Lung microvascular endothelial cell (primary cell): ENCODE data around the gene SPATA25. TPM values are rescaled to one million over a fixed set of nuclear protein-coding genes. Genes with fewer than 3 reads are reported as not detected.

Experiments used
- DNase-seq, 2 donors: peaks; one replicate each; pipeline versions ENCODE4 v3.0.0 to v3.0.0-alpha.2; 2010; ENCODE audit warnings: low read depth in 2 of 2
- total RNA-seq: library from RNA; depleted of rRNA; stranded (reverse); fragments of >200 nt; gene quantifications from 2 replicates; pipeline ENCODE4 v1.2.1, GENCODE V29; 2014

Gene SPATA25
- total RNA-seq, 1 donor from 2014 or later: 0.79 TPM

- DNase-seq: no peak
Measured at GRCh38 chr20:45867136-45867818, 20.1 kb downstream of the SPATA25 start.

DNA sequence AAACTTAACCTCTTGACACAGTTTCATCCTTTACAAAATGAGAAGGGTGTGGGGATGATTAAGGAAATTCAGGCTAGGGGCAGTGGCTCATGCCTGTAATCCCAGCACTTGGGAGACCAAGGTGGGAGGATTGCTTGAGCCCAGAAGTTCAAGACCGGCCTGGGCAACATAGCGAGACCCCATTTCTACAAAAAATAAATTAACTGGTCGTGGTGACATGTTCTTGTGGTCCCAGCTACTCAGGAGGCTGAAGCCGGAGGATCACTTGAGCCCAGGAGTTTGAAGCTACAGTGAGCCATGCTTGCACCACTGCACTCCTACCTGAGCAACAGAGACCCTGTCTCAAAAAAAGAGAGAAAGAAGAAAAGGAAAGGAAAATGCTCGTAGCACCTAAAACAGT, 21.0 kb downstream of the SPATA25 start:
- DNase-seq: no peak

DNA sequence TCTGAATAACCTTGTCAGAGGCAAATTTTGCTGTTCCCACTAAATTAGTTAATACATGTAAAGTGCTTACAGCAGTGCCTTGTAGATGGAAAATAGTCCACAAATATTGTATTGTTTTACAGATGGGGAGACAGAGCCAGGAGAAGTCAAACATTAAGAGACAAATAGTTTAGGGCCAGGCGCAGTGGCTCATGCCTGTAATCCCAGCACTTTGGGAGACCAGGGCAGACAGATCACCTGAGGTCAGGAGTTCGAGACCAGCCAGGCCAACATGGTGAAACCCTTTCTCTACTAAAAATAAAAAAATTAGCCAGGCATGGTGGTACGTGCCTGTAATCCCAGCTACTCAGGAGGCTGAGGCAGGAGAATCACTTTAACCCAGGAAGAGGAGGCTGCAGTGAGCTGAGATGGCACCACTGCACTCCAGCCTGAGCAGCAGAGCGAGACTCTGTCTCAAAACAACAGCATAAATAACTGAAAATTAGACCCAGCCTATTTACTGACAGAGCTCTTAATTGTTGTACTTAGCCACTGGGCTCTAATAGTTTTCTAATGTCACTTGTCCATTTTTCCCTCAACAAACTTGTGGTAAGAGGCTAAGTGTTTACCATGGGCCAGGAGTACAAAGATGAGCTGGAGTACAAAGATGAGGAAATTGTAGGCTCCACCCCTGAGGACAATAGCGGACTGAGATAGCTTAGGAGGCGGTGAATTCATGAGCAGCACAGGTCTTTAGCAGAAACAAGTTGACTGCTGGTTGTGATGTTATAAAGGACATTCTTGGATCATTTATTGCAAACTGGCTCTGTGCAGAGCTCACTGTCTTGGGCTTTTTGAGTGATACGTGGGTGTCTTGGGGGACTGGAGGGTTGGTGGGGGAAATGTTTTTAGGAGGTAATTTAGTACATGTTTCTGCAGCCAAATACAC, 23.6 kb downstream of the SPATA25 start:
- DNase-seq: no peak

DNA sequence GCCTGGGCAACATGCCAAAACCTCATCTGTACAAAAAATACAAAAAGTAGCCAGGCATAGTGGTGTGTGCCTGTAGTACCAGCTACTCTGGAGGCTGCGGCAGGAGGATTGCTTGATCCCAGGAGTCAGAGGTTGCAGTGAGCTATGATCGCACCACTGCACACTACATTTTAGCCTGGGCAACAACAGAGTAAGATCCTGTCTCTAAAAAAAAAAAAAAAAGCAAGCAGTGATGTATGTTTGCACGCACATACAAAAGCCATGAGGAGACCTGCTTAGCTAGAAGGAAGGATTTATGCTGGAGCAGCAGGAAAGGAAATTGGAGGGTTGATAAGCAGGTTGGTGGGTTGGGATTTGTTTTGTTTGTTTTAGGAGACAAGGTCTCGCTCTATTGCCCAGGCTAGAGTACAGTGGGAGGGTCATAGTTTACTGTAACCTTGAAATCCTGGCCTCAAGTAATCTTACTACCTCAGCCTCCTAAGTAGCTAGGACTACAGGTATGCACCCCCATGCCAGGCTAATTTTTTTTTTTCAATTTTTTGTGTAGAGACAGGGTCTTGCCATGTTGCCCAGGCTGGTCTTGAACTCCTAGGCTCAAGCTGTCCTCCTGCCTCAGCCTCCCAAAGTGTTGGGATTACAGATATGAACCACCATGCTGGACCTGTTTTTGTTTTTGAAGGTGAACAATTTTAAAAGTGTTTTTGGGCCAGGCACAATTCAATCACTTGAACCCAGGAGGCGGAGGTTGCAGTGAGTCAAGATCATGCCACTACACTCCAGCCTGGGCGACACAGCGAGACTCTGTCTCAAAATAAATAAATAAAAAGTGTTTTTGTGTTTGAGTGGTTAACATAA, 26.0 kb downstream of the SPATA25 start:
- DNase-seq: peak; percentile 41 to 76

DNA sequence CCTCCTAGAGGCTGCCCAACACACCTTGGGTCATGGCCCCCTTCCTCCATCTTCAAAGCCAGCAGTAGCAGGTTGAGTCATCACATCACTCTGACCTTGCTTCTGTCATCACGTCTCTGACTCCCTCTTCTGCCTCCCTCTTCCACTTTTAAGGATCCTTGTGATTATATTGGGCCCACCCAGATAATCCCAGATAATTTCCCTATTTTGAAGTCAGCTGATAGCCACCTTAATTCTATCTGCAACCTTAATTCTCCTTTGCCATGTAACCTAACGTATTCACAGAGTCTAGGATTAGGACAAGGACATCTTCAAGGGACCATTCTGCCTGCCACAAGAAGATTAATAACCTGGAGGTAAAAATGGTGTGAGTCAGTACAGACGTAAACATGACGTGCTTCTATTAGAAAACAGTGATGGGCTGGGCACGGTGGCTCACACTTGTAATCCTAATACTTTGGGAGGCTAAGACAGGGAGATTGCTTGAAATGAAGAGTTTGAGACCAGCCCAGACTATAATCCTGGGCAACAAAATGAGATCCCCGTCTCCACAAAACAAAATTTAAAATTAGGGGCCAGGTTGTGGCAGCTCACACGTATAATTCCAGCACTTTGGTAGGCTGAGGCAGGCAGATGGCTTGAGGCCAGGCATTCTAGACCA, 26.7 kb downstream of the SPATA25 start:
- DNase-seq: peak in 1 of 2 donors; percentile 20

GRCh38 chr20:45859916-45860315, 27.5 kb downstream of the SPATA25 start:
- no peak for DNase-seq

DNA sequence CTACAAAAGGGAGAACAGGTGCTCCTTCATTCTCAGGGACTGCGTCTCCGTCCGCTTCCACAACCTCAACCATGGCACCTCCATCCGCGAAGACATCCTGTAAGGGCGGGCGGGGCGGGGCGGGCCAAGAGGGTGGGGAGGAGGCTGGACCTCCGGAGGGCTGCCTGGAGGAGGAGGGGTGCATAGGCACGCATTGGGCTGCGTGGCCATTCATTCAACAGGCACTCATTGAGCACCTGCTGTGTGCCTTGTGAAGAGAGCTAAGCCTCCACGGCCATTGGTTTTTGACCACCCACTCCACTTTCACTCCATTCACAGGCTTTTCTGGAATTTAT, 29.6 kb downstream of the SPATA25 start:
- peak in 1 of 2 donors; percentile 5 for DNase-seq

DNA sequence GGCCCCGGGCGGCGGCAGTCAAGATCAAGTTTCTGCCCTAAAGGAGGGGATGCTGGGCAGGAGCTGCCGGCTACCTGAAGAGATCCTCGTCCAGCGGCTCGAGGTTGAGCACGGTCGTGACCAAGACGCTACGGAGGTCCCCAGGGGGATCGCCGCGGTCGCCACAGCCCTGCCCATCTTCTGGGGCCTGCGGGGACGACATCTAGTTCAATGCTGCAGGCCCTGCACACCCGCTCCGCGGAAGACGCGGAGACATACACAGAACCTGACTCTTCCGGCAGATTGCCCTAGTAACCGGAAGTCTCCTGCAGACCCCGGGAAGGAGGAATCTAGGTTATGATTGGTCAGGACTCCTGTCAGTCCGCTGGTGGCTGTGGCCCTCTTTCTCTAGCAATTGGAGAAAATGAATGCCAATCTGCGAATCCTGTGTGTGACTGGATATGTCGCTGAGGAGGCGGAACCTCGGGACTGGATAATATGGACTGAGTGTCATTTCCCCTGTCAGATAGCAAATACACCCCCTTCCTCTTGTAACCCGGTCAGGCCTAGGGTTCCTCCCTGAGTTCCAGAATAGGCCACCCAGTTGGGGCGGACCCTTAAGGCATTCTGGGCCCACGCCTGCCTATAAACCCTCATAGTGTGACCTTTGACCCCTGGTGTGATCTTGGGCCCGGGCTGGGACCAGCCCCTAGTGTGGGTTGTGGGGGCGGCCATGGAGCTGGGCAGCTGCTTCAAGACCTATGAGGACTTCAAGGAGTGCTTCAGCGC, 30.1 kb downstream of the SPATA25 start, which contains the start of the genes ACOT8 and ZSWIM3:
TSS of gene ACOT8 (minus strand) at position 279 of the 768 bp plus-strand sequence. CDS start at position 202, 77 bp downstream.
TSS of gene ZSWIM3 (plus strand) at position 501 of the 768 bp plus-strand sequence. CDS start at position 713, 212 bp downstream.
- DNase-seq: peak; percentile 100

- no peak for DNase-seq
Measured at GRCh38 chr20:45853484-45853883, 33.9 kb downstream of the SPATA25 start.

- DNase-seq: no peak
Measured at GRCh38 chr20:45852326-45852725, 35.1 kb downstream of the SPATA25 start.

- no peak for DNase-seq
Measured at GRCh38 chr20:45851501-45851900, 35.9 kb downstream of the SPATA25 start.

DNA sequence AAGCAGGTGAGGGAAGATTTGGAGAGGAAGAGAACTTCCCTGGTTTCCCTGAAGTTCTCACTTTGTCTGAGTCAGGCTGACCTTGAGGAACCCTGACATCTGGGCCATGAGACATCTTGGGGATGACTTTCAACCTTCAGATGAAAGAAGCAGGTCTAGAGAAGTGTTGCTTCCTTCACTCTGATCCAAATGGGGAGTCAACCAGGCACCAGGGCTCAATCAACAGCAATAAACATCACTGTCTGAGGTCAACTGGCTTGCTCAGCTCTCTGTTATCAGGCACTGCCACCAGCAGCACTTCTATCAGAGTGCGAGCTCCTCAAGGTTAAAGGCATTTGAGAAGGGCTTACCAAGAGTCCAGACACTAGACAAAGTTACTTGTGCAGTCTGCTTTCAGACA, 36.5 kb downstream of the SPATA25 start:
- no peak for DNase-seq

- no peak for DNase-seq
Measured at GRCh38 chr20:45850238-45850637, 37.2 kb downstream of the SPATA25 start.

DNA sequence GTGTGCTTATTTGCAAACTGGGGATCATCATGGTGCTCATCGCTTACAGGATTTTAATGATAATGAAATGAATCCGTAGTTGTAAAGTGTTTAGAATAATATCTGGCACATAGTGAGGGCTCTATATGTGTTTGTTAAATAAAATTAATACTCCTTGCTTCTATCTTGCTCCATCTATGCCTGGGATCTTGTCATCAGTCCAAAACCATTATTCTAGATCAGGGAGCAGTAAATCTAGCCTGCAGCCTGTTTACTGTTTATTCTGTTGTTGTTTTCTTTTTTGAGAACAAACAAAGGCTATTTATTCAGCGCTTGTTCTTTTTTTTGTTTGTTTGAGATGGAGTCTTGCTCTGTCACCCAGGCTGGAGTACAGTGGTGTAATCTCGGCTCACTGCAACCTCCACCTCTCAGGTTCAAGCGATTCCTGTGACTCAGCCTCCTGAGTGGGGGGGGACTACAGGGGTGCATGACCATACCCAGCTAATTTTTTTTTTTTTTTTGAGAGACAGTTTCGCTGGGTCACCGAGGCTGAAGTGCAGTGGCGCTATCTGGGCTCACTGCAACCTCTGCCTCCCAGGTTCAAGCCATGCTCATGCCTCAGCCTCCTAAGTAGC, 38.3 kb downstream of the SPATA25 start:
- DNase-seq: no peak

DNA sequence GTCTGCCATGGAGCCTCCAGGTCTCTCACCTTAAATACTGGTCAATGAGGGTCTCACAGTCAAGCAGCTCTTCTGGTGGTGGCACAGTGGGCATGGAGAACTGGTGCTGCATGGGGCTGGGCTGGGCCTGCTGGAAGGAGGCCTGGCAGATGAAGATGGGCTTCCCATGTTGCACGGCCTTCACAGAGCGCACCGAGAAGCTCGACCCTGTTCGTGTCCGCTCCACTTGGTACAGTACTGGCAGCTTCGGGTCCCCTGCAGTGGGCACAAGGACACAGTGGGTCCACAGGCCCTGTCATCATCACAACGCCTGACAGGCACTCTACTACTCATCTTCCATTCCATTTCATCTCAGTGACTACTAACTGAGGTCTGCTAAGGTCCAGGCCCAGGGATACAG, 39.0 kb downstream of the SPATA25 start:
- DNase-seq: no peak

GRCh38 chr20:45845452-45845851, 42.0 kb downstream of the SPATA25 start:
- no peak for DNase-seq

- no peak for DNase-seq
Measured at GRCh38 chr20:45843506-45843905, 43.9 kb downstream of the SPATA25 start.

DNA sequence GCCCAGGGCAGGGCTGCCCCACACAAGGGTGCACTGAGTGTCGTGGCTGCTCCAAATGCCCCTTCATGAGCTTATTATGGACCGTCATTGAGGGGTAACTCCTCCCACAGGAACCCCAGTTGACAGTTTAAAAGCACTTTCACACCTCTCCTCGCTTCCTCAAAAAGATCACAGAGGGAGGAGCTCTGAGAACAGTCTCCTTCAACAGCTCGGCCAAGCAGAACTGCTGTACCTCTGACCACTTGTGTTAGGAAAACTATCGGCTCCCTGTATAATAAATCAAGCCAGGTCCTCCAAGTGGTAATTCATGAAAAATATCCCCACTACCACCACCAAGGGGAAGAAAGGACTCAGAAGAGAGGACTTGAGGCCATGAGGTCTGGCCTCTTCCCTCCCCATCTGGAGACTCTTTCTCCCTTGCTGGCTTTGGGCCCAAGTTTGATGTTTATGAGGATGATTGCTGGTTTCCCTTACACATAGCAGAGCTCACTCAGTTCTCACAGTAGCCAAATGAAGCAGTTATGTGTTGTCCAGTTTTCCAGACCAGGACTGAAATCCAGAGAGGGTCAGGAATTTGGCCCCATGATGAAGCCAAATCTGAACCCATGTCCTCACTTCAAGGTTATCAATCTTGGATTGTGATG, 45.1 kb downstream of the SPATA25 start:
- peak in 1 of 2 donors; percentile 63 for DNase-seq

GRCh38 chr20:45841407-45842129, 45.9 kb downstream of the SPATA25 start:
- no peak for DNase-seq
